ENCODE measurements around the gene TP73. TPM values are rescaled to one million over a fixed set of nuclear protein-coding genes. Genes with fewer than 3 reads are reported as not detected.

Gene TP73
- total RNA-seq, 1 donor from 2014 or later, result 3.6 TPM

- no peak overlapping the region for H3K27ac ChIP-seq
- DNase-seq (no peak), ATAC-seq (no peak)
- no peak overlapping the region for H3K4me3 ChIP-seq
- H3K36me3 ChIP-seq, result peaks cover 64% of the 10 kb centered on the region
- H3K9me3 ChIP-seq, result no peaks in the 10 kb centered on the region
- no peaks in the 10 kb centered on the region for H3K4me1 ChIP-seq
- TF ChIP-seq CTCF (IDR thresholded peaks at IDR 0.05), result no peak
- H3K27me3 ChIP-seq (ENCODE audit: low read depth), result no peaks in the 10 kb centered on the region
- intact Hi-C loops (cut with DNase I), result no loop called here
Measured at GRCh38 chr1:3638676-3639075, 13.6 kb upstream of the TP73 start.

- intact Hi-C loops (cut with DNase I), result no loop called here
- H3K36me3 ChIP-seq, result peaks cover 58% of the 10 kb centered on the region
- no peaks in the 10 kb centered on the region for H3K4me1 ChIP-seq
- no peaks in the 10 kb centered on the region for H3K9me3 ChIP-seq
- no peaks in the 10 kb centered on the region for H3K27me3 ChIP-seq (ENCODE audit: low read depth)
- ATAC-seq (no peak), DNase-seq (no peak)
- no peak overlapping the region for H3K4me3 ChIP-seq
- no peak overlapping the region for H3K27ac ChIP-seq
- no peak for TF ChIP-seq CTCF (IDR thresholded peaks at IDR 0.05)
Measured at GRCh38 chr1:3639397-3639911, 12.9 kb upstream of the TP73 start.

GRCh38 chr1:3640121-3640837 lies 12.0 kb upstream of the TP73 start:
- H3K4me3 ChIP-seq, result no peak overlapping the region
- H3K36me3 ChIP-seq, result peaks cover 57% of the 10 kb centered on the region
- no peak for DNase-seq
- no peak overlapping the region for H3K27ac ChIP-seq
- intact Hi-C loops (cut with DNase I), result no loop called here
- no peak for TF ChIP-seq CTCF (IDR thresholded peaks at IDR 0.05)
- H3K9me3 ChIP-seq, result no peaks in the 10 kb centered on the region
- no peaks in the 10 kb centered on the region for H3K27me3 ChIP-seq (ENCODE audit: low read depth)
- no peaks in the 10 kb centered on the region for H3K4me1 ChIP-seq
- ATAC-seq, result no peak

- H3K27me3 ChIP-seq (ENCODE audit: low read depth), result no peaks in the 10 kb centered on the region
- peaks cover 56% of the 10 kb centered on the region for H3K36me3 ChIP-seq
- no peak for TF ChIP-seq CTCF (IDR thresholded peaks at IDR 0.05)
- H3K4me3 ChIP-seq, result no peak overlapping the region
- no peaks in the 10 kb centered on the region for H3K4me1 ChIP-seq
- no peak overlapping the region for H3K27ac ChIP-seq
- DNase-seq (no peak), ATAC-seq (no peak)
- H3K9me3 ChIP-seq, result no peaks in the 10 kb centered on the region
- intact Hi-C loops (cut with DNase I), result no loop called here
Measured at GRCh38 chr1:3641046-3641760, 11.1 kb upstream of the TP73 start.

- H3K9me3 ChIP-seq, result no peaks in the 10 kb centered on the region
- H3K4me1 ChIP-seq, result no peaks in the 10 kb centered on the region
- H3K27ac ChIP-seq, result no peak overlapping the region
- DNase-seq (no peak), ATAC-seq (no peak)
- H3K4me3 ChIP-seq, result no peak overlapping the region
- intact Hi-C loops (cut with DNase I), result no loop called here
- H3K36me3 ChIP-seq, result peaks cover 56% of the 10 kb centered on the region
- TF ChIP-seq CTCF (IDR thresholded peaks at IDR 0.05), result no peak
- H3K27me3 ChIP-seq (ENCODE audit: low read depth), result no peaks in the 10 kb centered on the region
Measured at GRCh38 chr1:3641816-3642215, 10.5 kb upstream of the TP73 start.

Data from lower lobe of right lung (tissue), 2 donors.